ENCODE measurements around the gene PEX26. TPM values are rescaled to one million over a fixed set of nuclear protein-coding genes. Genes with fewer than 3 reads are reported as not detected.

Gene PEX26
- total and polyA plus RNA-seq, 4 donors, result 3.5 to 21.0 (median 16.9) TPM

DNA sequence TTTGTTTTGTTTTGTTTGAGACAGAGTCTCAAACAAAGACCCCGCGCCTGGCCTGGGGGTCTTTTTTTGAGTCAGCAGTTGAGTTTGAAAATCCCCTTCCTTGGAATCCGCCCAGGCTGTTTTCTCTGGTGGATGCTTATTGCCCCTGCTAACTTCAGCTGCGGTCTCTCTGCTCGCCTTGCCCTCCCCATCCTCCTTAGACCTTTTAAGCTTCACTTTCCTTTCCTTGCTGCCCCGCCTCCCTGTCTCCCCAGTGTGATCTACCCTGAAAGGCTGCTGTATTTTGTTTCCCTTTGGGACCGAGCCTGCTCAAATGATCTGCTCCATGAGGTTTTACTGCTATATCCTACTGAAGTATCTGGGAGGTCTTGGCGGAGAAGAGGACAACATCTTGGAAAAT lies 74.7 kb downstream of the PEX26 start:
- no peak overlapping the region for H3K27ac ChIP-seq (ENCODE audit: low read depth in 1 of 2, low read length in 2 of 2)
- peaks cover 5 to 27% (median 17%) of the 10 kb centered on the region in 4 donors for H3K4me1 ChIP-seq (ENCODE audit: control insufficient read depth in 4 of 4, insufficient read depth in 4 of 4, low read length in 3 of 4)

DNA sequence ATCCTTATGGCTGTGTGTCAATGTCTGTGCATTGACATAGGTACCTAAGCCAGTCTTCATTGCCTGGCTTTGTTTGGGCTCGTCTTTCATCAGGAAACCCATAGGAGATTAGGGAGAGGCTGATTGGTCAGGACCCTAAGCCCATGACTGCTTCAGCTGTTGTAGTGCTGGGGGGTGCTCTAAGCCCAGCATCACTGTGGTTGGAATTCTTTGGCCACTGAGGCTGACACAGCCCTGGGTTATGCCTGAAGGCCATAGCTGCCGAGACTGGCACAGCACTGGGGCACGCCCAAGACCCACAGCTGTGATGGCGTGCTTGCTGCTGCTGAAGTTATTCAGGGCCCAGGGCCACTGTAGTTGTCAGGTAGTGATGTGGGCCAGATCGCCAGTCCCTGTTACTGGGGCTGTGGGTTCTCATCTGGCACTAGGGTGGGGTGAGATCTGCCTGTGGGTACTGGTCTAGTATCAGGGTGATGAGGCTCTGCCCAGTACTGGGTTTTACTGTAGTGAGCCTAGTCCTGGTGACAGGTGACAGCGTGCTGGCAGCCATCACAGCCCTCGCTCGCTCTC lies 77.1 kb downstream of the PEX26 start:
- no peak overlapping the region for H3K27ac ChIP-seq (ENCODE audit: low read depth in 1 of 2, low read length in 2 of 2)
- H3K4me1 ChIP-seq (ENCODE audit: control insufficient read depth in 4 of 4, insufficient read depth in 4 of 4, low read length in 3 of 4), result peaks cover 0 to 11% (median 4%) of the 10 kb centered on the region in 4 donors
- peaks cover 0 to 8% (median 6%) of the 10 kb centered on the region in 4 donors for H3K36me3 ChIP-seq (ENCODE audit: control insufficient read depth in 4 of 4, insufficient read depth in 3 of 4, low read depth in 1 of 4, low read length in 3 of 4)
- H3K27me3 ChIP-seq (ENCODE audit: control insufficient read depth in 4 of 4, insufficient read depth in 4 of 4, low read length in 3 of 4), result no peaks in the 10 kb centered on the region
- no peak overlapping the region for H3K4me3 ChIP-seq (ENCODE audit: low read depth in 1 of 3, low read length in 3 of 3)
- TF ChIP-seq EGR1 (IDR thresholded peaks at IDR 0.05; ENCODE audit: low read depth in 2 of 2) (no peak), HNF4A (conservative IDR thresholded peaks at IDR 0.05) (no peak), HNF4G (IDR thresholded peaks at IDR 0.05) (no peak), FOXA2 (IDR thresholded peaks at IDR 0.05) (no peak), NR2F2 (IDR thresholded peaks at IDR 0.05) (no peak), SP1 (IDR thresholded peaks at IDR 0.05) (no peak), FOXA1 (IDR thresholded peaks at IDR 0.05) (no peak), GABPA (IDR thresholded peaks at IDR 0.05 in 1 of 2, conservative IDR thresholded peaks at IDR 0.05 in 1 of 2) (no peak), YY1 (IDR thresholded peaks at IDR 0.05) (no peak), JUND (IDR thresholded peaks at IDR 0.05) (no peak), TAF1 (conservative IDR thresholded peaks at IDR 0.05) (no peak)
- TF ChIP-seq, protein P1, sequence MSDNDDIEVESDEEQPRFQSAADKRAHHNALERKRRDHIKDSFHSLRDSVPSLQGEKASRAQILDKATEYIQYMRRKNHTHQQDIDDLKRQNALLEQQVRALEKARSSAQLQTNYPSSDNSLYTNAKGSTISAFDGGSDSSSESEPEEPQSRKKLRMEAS (IDR thresholded peaks at IDR 0.05), result no peak
- TF ChIP-seq, protein P2, sequence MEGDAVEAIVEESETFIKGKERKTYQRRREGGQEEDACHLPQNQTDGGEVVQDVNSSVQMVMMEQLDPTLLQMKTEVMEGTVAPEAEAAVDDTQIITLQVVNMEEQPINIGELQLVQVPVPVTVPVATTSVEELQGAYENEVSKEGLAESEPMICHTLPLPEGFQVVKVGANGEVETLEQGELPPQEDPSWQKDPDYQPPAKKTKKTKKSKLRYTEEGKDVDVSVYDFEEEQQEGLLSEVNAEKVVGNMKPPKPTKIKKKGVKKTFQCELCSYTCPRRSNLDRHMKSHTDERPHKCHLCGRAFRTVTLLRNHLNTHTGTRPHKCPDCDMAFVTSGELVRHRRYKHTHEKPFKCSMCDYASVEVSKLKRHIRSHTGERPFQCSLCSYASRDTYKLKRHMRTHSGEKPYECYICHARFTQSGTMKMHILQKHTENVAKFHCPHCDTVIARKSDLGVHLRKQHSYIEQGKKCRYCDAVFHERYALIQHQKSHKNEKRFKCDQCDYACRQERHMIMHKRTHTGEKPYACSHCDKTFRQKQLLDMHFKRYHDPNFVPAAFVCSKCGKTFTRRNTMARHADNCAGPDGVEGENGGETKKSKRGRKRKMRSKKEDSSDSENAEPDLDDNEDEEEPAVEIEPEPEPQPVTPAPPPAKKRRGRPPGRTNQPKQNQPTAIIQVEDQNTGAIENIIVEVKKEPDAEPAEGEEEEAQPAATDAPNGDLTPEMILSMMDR (IDR thresholded peaks at IDR 0.05; ENCODE audit: low read depth, low read length, missing input control), result no peak
- TF ChIP-seq, protein P3, sequence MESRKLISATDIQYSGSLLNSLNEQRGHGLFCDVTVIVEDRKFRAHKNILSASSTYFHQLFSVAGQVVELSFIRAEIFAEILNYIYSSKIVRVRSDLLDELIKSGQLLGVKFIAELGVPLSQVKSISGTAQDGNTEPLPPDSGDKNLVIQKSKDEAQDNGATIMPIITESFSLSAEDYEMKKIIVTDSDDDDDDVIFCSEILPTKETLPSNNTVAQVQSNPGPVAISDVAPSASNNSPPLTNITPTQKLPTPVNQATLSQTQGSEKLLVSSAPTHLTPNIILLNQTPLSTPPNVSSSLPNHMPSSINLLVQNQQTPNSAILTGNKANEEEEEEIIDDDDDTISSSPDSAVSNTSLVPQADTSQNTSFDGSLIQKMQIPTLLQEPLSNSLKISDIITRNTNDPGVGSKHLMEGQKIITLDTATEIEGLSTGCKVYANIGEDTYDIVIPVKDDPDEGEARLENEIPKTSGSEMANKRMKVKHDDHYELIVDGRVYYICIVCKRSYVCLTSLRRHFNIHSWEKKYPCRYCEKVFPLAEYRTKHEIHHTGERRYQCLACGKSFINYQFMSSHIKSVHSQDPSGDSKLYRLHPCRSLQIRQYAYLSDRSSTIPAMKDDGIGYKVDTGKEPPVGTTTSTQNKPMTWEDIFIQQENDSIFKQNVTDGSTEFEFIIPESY (IDR thresholded peaks at IDR 0.05), result no peak
- no peak for DNase-seq (ENCODE audit: low spot score)
- over 99% methylated on average over 8 of the region's 8 CpGs for WGBS
- no peaks in the 10 kb centered on the region for H3K9me3 ChIP-seq (ENCODE audit: control insufficient read depth in 4 of 4, low read length in 3 of 4)
- H3K9ac ChIP-seq (ENCODE audit: low read depth in 1 of 2, low read length in 2 of 2), result no peak overlapping the region

More for the DNA sequence above, 74.7 kb downstream of the PEX26 start:
- TF ChIP-seq, protein P1 (IDR thresholded peaks at IDR 0.05), result no peak
- TF ChIP-seq SP1 (IDR thresholded peaks at IDR 0.05) (no peak), FOXA2 (IDR thresholded peaks at IDR 0.05) (no peak), YY1 (IDR thresholded peaks at IDR 0.05) (no peak), TAF1 (conservative IDR thresholded peaks at IDR 0.05) (no peak), GABPA (IDR thresholded peaks at IDR 0.05 in 1 of 2, conservative IDR thresholded peaks at IDR 0.05 in 1 of 2) (no peak), EGR1 (IDR thresholded peaks at IDR 0.05; ENCODE audit: low read depth in 2 of 2) (no peak)
- TF ChIP-seq, protein P4, sequence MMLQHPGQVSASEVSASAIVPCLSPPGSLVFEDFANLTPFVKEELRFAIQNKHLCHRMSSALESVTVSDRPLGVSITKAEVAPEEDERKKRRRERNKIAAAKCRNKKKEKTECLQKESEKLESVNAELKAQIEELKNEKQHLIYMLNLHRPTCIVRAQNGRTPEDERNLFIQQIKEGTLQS (IDR thresholded peaks at IDR 0.05), result no peak
- TF ChIP-seq, protein P2 (IDR thresholded peaks at IDR 0.05; ENCODE audit: low read depth, low read length, missing input control), result no peak
- WGBS, result 85% methylated on average over 8 of the region's 8 CpGs
- Histone ChIP-seq H3K9me3 (ENCODE audit: control insufficient read depth in 4 of 4, low read length in 3 of 4) (no peaks in the 10 kb centered on the region), H3K27me3 (ENCODE audit: control insufficient read depth in 4 of 4, insufficient read depth in 4 of 4, low read length in 3 of 4) (no peaks in the 10 kb centered on the region), H3K9ac (ENCODE audit: low read depth in 1 of 2, low read length in 2 of 2) (no peak overlapping the region), H3K4me3 (ENCODE audit: low read depth in 1 of 3, low read length in 3 of 3) (no peak overlapping the region), H3K36me3 (ENCODE audit: control insufficient read depth in 4 of 4, insufficient read depth in 3 of 4, low read depth in 1 of 4, low read length in 3 of 4) (peaks cover 0 to under 1% (median 0%) of the 10 kb centered on the region in 4 donors)
- no peak for DNase-seq (ENCODE audit: low spot score)

Small RNA genes lying within 50 kb of the gene (small RNA-seq; reads per million reads assigned to genes)
- gene AC016027.5, result not detected

Other genes starting within 250 kb of the PEX26 start
- gene MICAL3, start 53.4 kb upstream of the PEX26 start, total RNA-seq, result 10 to 100 TPM; 30.3 to 38.4 TPM
- 10 to 100 TPM in 1 of 2 donors, 1 to 10 TPM in 1; 6.4 to 16.5 TPM for gene MICAL3, start 53.4 kb upstream of the PEX26 start, polyA plus RNA-seq
- gene TUBA8, start 32.8 kb downstream of the PEX26 start, total RNA-seq, result 1 to 10 TPM in 1 of 2 donors, under 1 TPM in 1; 0.84 to 3.1 TPM
- 1 to 10 TPM in 1 of 2 donors, under 1 TPM in 1; 0.82 to 2.9 TPM for gene TUBA8, start 32.8 kb downstream of the PEX26 start, polyA plus RNA-seq
- 1 to 10 TPM; 5.0 to 6.7 TPM for gene USP18, start 72.2 kb downstream of the PEX26 start, total RNA-seq
- gene USP18, start 72.2 kb downstream of the PEX26 start, polyA plus RNA-seq, result 1 to 10 TPM; 5.2 to 8.3 TPM

Measured in liver (tissue), 10 donors.